HepG2 (cell line): Measurements from ENCODE around the gene RHOV.

ENCODE experiments used
- EZH2 ChIP-seq: conservative IDR thresholded peaks from 2 replicates; pipeline ENCODE4 v1.6.1; 2012; ENCODE audit warnings: mild to moderate bottlenecking, low read depth, low read length, moderate library complexity
- JUNB ChIP-seq: sonication (generic); formaldehyde crosslinking; IDR thresholded peaks from 2 replicates; pipeline ENCODE4 v1.8.0; 2022; ENCODE audit warnings: missing genetic modification reagents, mild to moderate bottlenecking, borderline replicate concordance
- MED1 ChIP-seq: sonication (generic); formaldehyde crosslinking; IDR thresholded peaks from 2 replicates; pipeline ENCODE4 v1.4.0; 2020; ENCODE audit warnings: missing genetic modification reagents
- NFYB ChIP-seq: sonication (generic); formaldehyde crosslinking; IDR thresholded peaks from 2 replicates; pipeline ENCODE4 v1.4.0; 2020; ENCODE audit warnings: missing genetic modification reagents
- POLR2AphosphoS5 ChIP-seq: IDR thresholded peaks from 2 replicates; pipeline ENCODE4 v1.6.1; 2012; ENCODE audit warnings: low read depth, low read length
- RXRB ChIP-seq: IDR thresholded peaks from 2 replicates; pipeline ENCODE4 v1.6.1; 2016; ENCODE audit warnings: borderline replicate concordance, missing genetic modification reagents, missing compliant biosample characterization
- SP2 ChIP-seq: sonication (generic); formaldehyde crosslinking; IDR thresholded peaks from 2 replicates; pipeline ENCODE4 v1.5.1; 2020; ENCODE audit warnings: mild to moderate bottlenecking, missing genetic modification reagents
- TCF7 ChIP-seq: sonication (generic); IDR thresholded peaks from 2 replicates; pipeline ENCODE4 v1.6.1; 2016; ENCODE audit warnings: antibody characterized with exemption, low read depth
- THAP8 ChIP-seq: sonication (generic); formaldehyde crosslinking; IDR thresholded peaks from 2 replicates; pipeline ENCODE4 v1.5.1; 2020; ENCODE audit warnings: missing genetic modification reagents, mild to moderate bottlenecking, borderline replicate concordance
- ZBTB42 ChIP-seq: sonication (generic); formaldehyde crosslinking; IDR thresholded peaks from 2 replicates; pipeline ENCODE4 v1.5.0; 2020; ENCODE audit warnings: mild to moderate bottlenecking, missing genetic modification reagents
- TF ChIP-seq, protein P1 (sequence below): sonication (generic); formaldehyde crosslinking; IDR thresholded peaks from 2 replicates; pipeline ENCODE4 v1.5.0; 2020; ENCODE audit warnings: mild to moderate bottlenecking, missing genetic modification reagents, moderate library complexity
- TF ChIP-seq, protein P2 (sequence below): sonication (generic); formaldehyde crosslinking; IDR thresholded peaks from 2 replicates; pipeline ENCODE4 v1.8.1; 2023; ENCODE audit warnings: mild to moderate bottlenecking, missing genetic modification reagents

- TF ChIP-seq EZH2: no peak
- TF ChIP-seq NFYB (CRISPR knock-in tag): no peak
- no peak for TF ChIP-seq JUNB (CRISPR knock-in tag)
- no peak for TF ChIP-seq TCF7
- TF ChIP-seq POLR2AphosphoS5: no peak
- TF ChIP-seq, protein P1, sequence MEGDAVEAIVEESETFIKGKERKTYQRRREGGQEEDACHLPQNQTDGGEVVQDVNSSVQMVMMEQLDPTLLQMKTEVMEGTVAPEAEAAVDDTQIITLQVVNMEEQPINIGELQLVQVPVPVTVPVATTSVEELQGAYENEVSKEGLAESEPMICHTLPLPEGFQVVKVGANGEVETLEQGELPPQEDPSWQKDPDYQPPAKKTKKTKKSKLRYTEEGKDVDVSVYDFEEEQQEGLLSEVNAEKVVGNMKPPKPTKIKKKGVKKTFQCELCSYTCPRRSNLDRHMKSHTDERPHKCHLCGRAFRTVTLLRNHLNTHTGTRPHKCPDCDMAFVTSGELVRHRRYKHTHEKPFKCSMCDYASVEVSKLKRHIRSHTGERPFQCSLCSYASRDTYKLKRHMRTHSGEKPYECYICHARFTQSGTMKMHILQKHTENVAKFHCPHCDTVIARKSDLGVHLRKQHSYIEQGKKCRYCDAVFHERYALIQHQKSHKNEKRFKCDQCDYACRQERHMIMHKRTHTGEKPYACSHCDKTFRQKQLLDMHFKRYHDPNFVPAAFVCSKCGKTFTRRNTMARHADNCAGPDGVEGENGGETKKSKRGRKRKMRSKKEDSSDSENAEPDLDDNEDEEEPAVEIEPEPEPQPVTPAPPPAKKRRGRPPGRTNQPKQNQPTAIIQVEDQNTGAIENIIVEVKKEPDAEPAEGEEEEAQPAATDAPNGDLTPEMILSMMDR: no peak
- no peak for TF ChIP-seq MED1 (CRISPR knock-in tag)
- no peak for TF ChIP-seq ZBTB42 (CRISPR knock-in tag)
- TF ChIP-seq THAP8 (CRISPR knock-in tag): no peak
- TF ChIP-seq, protein P2, sequence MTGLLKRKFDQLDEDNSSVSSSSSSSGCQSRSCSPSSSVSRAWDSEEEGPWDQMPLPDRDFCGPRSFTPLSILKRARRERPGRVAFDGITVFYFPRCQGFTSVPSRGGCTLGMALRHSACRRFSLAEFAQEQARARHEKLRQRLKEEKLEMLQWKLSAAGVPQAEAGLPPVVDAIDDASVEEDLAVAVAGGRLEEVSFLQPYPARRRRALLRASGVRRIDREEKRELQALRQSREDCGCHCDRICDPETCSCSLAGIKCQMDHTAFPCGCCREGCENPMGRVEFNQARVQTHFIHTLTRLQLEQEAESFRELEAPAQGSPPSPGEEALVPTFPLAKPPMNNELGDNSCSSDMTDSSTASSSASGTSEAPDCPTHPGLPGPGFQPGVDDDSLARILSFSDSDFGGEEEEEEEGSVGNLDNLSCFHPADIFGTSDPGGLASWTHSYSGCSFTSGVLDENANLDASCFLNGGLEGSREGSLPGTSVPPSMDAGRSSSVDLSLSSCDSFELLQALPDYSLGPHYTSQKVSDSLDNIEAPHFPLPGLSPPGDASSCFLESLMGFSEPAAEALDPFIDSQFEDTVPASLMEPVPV (CRISPR knock-in tag): no peak
- no peak for TF ChIP-seq SP2 (CRISPR knock-in tag)
- no peak for TF ChIP-seq RXRB (CRISPR knock-in tag)
These were observed 41.1 kb downstream of the RHOV start for GRCh38 chr15:40832903-40833302.
